ENCODE results near the gene OTUD3.

Gene OTUD3

DNA sequence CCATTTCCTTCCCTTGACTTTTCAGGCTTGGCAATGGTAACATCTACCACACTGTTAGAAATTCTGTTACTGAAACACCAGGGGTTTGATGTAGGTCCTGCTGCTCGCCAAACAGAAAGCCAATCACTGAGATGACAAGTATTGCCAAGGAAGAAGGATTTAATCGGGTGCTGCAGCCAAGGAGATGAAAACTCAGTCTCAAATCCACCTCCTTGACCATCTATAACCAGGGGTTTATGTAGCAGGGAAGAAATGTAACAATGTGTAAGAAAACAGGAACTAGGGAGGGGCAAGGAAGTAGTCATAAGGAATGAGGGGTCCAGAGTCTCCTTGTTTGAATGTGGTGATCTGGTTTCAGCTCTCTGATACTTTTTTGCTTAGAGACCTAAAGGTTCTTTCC lies 71.9 kb downstream of the OTUD3 start:
- DNase-seq (ENCODE audit: low read depth): no peak

DNA sequence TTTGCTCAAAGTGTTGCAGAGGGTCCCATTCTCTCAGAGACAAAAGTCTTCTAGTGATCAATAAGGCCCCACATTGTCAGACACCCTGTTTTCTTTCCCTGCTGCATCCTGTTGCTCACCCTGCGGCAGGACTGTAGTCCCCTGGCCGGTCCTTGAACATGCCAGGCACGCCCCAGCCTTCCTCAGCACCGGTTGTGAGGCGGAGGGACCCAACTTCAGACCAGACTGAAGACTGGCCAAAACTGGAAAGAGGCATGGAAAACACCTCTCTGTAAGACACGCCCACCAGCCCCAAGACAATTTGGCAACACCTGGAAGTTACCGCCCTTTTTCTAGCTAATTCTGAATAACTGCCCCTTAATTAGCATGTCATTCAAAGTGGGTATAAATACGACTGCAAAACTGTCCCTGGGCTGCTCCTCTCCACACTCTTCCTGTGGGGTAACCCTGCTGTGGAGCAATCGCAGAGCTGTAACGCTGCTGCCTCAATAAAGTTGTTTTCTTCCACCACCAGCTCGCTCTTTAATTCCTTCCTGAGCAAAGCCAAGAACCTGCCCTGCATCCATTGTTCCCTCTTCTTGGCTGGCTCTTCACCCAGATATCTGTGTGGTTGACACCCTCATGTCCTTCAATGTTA lies 73.5 kb downstream of the OTUD3 start:
- no peak for DNase-seq (ENCODE audit: low read depth)

DNA sequence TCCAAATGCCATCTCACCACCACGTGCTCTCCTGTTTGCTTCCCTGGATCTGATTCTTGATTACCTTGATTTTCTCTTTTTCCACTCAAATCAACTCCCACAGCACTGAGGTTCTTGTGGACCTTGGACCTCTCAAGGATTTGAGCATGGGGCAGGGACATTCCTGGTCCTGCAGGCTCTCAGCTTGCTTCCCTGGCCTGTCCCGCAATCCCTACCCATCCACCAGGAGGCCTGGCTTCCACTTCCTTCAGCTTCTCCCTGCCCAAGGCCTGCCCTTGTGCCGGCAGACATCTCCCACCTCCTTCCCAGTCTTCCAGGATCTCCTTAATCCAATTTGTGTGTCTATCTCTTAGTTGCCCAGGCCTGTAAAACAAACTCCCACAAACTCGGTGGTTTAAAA lies 75.6 kb downstream of the OTUD3 start:
- DNase-seq (ENCODE audit: low read depth): no peak

DNA sequence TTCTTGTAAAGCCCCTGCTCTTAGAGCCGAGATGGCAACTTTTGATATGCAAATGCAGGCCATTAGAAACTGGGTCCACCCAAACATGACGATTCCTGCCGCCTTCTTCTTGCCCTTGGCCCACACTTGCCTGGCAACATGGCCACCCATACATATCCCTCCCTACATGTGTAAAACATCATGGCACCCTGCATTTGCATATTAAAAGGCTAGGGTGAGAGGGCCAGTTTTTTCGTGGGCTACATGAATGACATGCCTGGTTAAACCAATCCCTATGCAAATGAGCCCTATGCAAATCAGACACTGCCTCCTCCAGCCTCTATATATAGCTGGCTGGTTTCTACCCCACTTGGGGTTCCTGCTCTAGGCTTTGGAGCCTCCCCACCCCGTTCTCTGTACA lies 78.4 kb downstream of the OTUD3 start:
- no peak for DNase-seq (ENCODE audit: low read depth)

All from non-pigmented ciliary epithelial cell (primary cell).